ENCODE results near the gene CREB5. TPM values are rescaled to one million over a fixed set of nuclear protein-coding genes. Genes with fewer than 3 reads are reported as not detected.

Gene CREB5
- total and polyA plus RNA-seq, 2 of the 8 experiments (the other 6 are each of a cell fraction or from before 2014, with no cell fraction given) = 2.4 to 2.7 TPM

- TF ChIP-seq CTBP2 (IDR thresholded peaks at IDR 0.05; ENCODE audit: borderline replicate concordance, insufficient read depth, insufficient read length, low read length) (no peak), JUND (IDR thresholded peaks at IDR 0.05; ENCODE audit: low read length) (no peak)
- FAIRE-seq (no peak), DNase-seq (ENCODE audit: low read depth in 1 of 2, low spot score in 2 of 2) (no peak)
- H3K27me3 ChIP-seq (replicated peaks in 1 of 4; ENCODE audit: control insufficient read depth in 3 of 4, extremely low read depth in 1 of 4, insufficient read depth in 3 of 4, low read length in 3 of 4) = no peaks in the 10 kb centered on the region; a peak in 1 of 7 replicates
- no peak overlapping the region for H2AFZ ChIP-seq (ENCODE audit: low read length)
- H3K4me3 ChIP-seq (ENCODE audit: extremely low read depth in 1 of 4, insufficient read depth in 2 of 4, low read depth in 3 of 4, low read length in 4 of 4) = no peak overlapping the region
- no peak overlapping the region for H3K4me2 ChIP-seq (ENCODE audit: insufficient read depth in 1 of 2, low read depth in 2 of 2, low read length in 2 of 2)
- H2AK5ac ChIP-seq (ENCODE audit: low read depth, low read length) = no peak overlapping the region
- H3K23me2 ChIP-seq (ENCODE audit: low read depth, low read length) = no peaks in the 10 kb centered on the region
- H3K23ac ChIP-seq (ENCODE audit: insufficient read length) = no peak overlapping the region
- H3K27ac ChIP-seq (ENCODE audit: low read depth, low read length) = no peak overlapping the region
- H3K9me3 ChIP-seq (ENCODE audit: insufficient read depth in 2 of 2, low read depth in 1 of 2, low read length in 1 of 2) = no peaks in the 10 kb centered on the region
- H3K18ac ChIP-seq (ENCODE audit: extremely low read depth, low read length) = no peak overlapping the region
- H3K9ac ChIP-seq (replicated peaks in 1 of 4; ENCODE audit: extremely low read depth in 1 of 4, low read depth in 3 of 4, low read length in 3 of 4) = no peak overlapping the region
- ChIA-PET POLR2A (ENCODE audit: partially characterized antibody) (no interaction called here), CTCF (ENCODE audit: partially characterized antibody) (interaction anchor here (0.7 kb wide), 1 partner anchor 18 kb away, joined by 3 read pairs; no protein-coding TSS in a partner anchor)
- no peak overlapping the region for H3K14ac ChIP-seq (ENCODE audit: insufficient read length)
- H2BK15ac ChIP-seq (ENCODE audit: low read length) = no peak overlapping the region
- H2BK20ac ChIP-seq (ENCODE audit: low read length) = no peak overlapping the region
- 88% methylated on average over 7 of the region's 7 CpGs; no CpG with 5 or more reads in 1 of the 2 experiments for WGBS, 2 experiments (ENCODE audit: extremely low coverage in 1 of 2, insufficient coverage in 1 of 2, insufficient read length in 1 of 2, insufficient replicate concordance in 2 of 2, low coverage in 1 of 2, low lambda C conversion rate in 2 of 2, missing lambda C conversion rate in 1 of 2)
- no peaks in the 10 kb centered on the region for H4K20me1 ChIP-seq (replicated peaks in 1 of 2; ENCODE audit: control insufficient read depth in 1 of 2, insufficient read depth in 2 of 2, low read length in 2 of 2)
- H3K79me1 ChIP-seq (ENCODE audit: low read depth, low read length) = no peaks in the 10 kb centered on the region
- no peak overlapping the region for H4K5ac ChIP-seq (ENCODE audit: insufficient read length, low read depth, low read length)
- H3K56ac ChIP-seq (replicated peaks; ENCODE audit: insufficient read length, low read depth, low read length) = no peak overlapping the region
- H2BK12ac ChIP-seq (ENCODE audit: low read depth, low read length) = no peak overlapping the region
- no peak overlapping the region for H3K4ac ChIP-seq (replicated peaks; ENCODE audit: insufficient read length, low read depth, low read length)
- H3K36me3 ChIP-seq (ENCODE audit: control insufficient read depth in 2 of 4, insufficient read depth in 4 of 4, low read length in 3 of 4) = no peaks in the 10 kb centered on the region
- no peaks in the 10 kb centered on the region for H3K79me2 ChIP-seq (ENCODE audit: control insufficient read depth in 1 of 2, insufficient read depth in 2 of 2, low read length in 2 of 2)
- H2BK120ac ChIP-seq (replicated peaks; ENCODE audit: low read depth, low read length) = no peak overlapping the region
- H2BK5ac ChIP-seq (ENCODE audit: low read depth, low read length) = no peak overlapping the region
- no peaks in the 10 kb centered on the region for H3K4me1 ChIP-seq (replicated peaks in 1 of 4; ENCODE audit: control insufficient read depth in 3 of 4, insufficient read depth in 4 of 4, low read length in 3 of 4)
- no peak overlapping the region for H4K8ac ChIP-seq (ENCODE audit: extremely low read depth, insufficient read depth, low read length)
- H4K91ac ChIP-seq (replicated peaks; ENCODE audit: insufficient read length, low read length) = no peak overlapping the region
Measured at GRCh38 chr7:28806841-28807240, 394.5 kb downstream of the CREB5 start.
